NCI-H524 (cell line): Measurements from ENCODE around the gene IRX2.

Experiments used
- DNase-seq, 2 experiments: peaks; one replicate each; lab custom pipeline; 2025; lab: John Stamatoyannopoulos, UW

The IRX2 gene

GRCh38 chr5:2756211-2757152 is 5.0 kb upstream of the IRX2 start:
- DNase-seq: peak; percentile 62 to 75

- peak in 1 of 2 experiments; percentile 50 for DNase-seq
Measured at GRCh38 chr5:2755681-2756171, 4.2 kb upstream of the IRX2 start.

GRCh38 chr5:2755076-2755680 is 3.7 kb upstream of the IRX2 start:
- peak; percentile 62 to 84 for DNase-seq

DNA sequence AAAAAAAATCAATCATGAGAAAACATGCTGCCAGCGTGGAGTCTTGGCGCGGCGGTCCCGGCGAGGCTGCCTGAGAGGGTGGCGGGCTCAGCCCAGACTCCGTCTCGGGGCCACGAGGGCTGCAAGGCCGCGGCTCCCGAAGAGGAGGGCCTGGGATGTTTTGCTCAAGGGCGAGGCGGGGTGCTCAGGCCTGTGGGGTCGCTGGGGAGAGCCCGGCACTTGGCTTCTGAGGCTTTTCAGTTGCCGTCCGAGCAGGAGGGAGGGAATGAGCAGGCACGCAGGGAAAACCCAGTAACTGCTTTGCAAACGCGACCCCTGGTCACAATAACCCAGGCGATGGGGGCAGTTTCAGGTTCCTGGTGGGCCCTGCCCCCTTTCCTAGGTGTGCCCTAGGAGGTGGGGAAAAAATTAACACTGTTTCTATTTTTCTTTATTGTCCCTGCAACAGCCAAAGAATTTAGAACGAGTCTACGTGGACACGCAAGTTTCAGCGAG is 3.2 kb upstream of the IRX2 start:
- no peak for DNase-seq

GRCh38 chr5:2753452-2754420 is 2.3 kb upstream of the IRX2 start:
- DNase-seq: no peak

DNA sequence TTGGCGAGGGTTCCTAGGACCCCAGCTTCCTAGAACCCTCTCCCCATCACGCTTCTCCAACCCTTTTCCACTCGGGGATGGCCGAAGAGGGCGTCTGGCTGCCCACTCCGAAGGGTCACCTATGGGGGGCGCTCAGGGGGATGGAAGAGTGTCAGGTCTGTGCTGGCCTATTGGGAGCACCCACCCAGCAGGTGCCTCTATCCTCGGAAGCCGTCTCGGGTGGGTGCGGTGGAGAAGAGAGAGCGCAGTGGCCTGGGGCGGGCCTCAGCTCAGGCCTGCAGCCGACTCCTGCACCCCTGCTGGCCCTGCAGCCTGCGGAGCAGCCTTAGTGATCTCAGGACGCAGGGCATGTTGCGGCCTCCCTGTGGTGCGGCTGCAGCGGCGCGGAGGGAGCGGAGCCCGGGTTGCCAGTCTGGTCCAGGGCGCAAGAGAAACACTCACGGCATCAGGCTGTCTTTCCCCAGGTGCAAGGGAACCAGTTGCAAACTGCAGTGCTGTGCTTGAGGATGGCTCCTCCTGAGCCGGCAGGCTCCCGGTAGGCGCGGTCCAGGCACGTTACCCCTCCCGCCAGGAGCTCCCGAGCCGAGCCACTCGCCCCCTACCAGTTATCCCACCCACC is 1.5 kb upstream of the IRX2 start:
- DNase-seq: no peak

- DNase-seq: peak in 1 of 2 experiments; percentile 58
Measured at GRCh38 chr5:2752059-2752820, 763 bp upstream of the IRX2 start.

- peak in 1 of 2 experiments; percentile 52 for DNase-seq
Measured at GRCh38 chr5:2750758-2751464, 566 bp downstream of the IRX2 start.

DNA sequence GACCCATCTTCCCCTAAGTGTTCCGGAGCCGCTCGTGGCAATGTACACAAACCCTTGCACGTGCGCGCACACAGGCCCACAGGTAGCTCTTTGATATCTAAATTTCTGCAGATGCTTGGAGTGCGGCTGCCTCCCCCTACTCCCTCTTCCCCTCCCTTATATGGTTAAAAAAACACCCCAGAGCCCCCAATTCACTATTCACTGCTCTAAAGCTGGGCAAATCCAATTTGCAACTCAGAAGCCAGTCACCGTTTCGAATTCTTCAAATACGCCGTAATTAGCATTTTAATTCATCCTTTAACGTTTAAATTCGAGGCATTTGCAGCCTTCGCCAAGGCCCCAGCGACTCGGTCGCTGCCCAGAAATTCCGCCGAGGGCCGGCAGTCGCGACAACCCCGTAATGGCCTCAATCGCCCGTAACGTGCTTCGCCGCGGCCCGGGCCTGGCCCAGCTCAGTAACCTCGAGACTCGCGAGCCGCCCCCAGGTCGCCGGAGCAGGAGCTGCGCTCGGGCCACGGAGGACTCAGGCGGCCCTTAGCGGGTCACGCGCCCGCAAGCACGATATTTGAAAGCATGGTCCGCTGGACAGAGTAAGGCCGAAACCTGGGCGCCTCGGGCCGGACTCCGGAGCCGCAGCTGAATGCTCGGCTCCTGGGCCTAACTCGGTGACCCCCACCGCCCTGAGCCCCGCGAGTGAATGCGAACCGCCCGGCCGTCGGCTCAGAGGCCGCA is 1.3 kb downstream of the IRX2 start:
- peak in 1 of 2 experiments; percentile 41 for DNase-seq

DNA sequence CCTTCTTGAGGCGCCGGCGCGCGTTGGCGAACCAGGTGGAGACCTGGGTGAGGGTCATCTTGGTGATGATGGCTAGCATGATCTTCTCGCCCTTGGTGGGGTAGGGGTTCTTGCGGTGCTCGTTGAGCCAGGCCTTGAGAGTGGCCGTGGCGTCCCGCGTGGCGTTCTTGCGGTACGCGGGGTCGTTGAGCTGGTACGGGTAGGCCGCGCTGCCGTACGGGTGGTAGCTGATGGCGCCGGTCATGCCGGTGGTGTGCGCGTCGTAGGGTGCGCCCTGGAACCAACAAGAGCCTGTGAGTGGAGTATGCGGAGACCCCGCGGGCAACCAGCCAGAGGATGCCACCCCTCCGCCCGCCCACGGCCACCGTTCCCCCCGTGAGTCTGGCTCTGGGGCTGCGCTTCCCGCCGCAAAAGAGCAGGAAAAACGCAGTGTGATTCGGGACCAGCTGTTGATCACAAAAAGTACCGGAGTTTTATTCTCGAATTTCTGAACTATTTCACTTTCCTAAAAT is 1.9 kb downstream of the IRX2 start:
- no peak for DNase-seq

DNA sequence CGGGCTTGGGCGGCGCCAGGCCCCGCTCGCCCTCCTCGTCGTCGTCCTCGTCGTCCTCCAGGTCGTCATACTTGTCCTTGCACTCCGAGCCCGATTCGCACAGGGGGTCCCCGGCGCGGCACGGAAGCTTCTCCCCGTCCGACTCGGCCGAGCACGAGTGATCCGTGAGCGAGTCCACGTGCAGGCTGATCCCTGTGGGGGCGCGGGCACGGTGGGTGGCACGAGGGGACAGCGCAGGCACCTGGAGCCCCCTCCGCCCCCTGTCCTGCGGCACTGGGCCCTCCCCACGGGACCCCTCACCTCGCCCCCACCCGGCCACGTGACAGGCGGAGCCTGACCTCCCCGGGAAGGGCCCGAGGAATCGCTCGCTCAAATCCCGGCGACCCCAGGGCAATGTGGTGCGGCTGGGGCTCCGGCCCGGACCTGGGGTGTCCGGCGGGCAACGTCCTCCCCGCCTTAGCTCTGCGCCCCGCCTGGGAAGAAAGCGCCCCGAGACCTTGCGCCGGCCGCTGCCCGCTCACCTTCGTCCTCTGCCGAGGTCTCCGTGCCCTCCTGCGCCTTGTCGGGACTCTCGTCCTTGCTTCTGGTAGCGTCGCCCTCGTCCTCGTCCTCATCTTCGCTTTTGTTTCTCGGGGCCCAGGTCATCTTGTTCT is 2.5 kb downstream of the IRX2 start:
- no peak for DNase-seq

GRCh38 chr5:2748179-2748860 is 3.2 kb downstream of the IRX2 start:
- no peak for DNase-seq

DNA sequence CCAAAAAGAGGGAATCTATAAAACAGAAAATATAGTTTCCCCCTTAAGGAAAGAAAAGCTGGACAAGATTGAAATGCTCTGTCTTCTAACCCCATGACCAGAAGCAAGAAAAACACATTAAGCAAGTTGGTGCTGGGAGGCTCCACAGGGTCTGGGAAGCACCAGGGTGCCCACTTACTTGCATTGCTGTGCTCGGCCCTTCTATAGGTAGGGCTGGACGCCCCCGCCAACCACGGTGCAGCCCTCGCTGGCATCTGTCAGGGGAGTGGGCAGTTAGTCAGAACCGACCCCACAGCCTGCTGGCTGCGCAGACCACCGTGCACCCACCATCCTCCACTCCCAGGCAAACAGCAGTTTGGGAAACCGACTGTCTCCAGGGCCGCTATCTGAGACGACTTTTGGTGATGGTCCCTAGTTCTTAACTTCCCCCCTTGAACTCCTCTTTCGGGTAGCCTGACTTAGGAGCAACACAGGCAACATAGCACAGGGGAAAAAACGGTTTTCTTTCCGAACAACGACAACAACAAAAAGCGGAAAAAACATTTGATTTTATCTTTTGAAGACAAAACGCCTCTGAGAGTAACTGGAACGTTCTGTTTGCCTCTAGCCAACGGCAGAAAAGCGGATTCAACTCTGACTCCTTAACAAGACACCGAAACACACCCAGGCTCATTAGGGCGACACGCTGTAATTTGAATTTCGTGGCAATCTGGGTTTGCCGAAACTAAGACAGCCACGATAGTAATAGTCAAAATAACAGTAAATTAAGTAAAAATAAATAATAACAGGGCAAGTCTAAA is 3.9 kb downstream of the IRX2 start:
- DNase-seq: no peak

DNA sequence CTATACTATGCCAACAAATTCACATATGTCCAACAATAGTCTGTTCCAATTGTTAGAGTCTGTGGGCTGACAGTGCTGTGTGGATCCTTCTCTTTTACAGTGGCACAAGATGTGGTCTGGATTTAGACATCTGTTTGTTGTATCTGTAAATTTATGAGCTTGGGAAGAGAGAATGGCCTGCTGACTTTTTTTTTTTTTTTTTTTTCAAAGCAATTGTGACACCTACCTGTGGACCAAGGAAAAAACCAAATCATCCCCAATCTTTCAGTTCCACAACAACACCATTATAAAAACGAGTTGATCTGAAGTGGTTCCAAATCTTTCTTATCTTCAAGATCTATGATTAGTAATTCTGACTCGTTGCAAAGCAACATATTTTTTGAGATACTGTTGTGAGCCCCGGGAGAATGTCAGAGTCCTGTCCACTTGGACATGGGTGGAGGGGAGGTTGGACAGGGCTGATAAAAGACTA is 4.9 kb downstream of the IRX2 start:
- peak in 1 of 2 experiments; percentile 56 for DNase-seq

- DNase-seq: no peak
Measured at GRCh38 chr5:2744485-2744884, 7.0 kb downstream of the IRX2 start.

DNA sequence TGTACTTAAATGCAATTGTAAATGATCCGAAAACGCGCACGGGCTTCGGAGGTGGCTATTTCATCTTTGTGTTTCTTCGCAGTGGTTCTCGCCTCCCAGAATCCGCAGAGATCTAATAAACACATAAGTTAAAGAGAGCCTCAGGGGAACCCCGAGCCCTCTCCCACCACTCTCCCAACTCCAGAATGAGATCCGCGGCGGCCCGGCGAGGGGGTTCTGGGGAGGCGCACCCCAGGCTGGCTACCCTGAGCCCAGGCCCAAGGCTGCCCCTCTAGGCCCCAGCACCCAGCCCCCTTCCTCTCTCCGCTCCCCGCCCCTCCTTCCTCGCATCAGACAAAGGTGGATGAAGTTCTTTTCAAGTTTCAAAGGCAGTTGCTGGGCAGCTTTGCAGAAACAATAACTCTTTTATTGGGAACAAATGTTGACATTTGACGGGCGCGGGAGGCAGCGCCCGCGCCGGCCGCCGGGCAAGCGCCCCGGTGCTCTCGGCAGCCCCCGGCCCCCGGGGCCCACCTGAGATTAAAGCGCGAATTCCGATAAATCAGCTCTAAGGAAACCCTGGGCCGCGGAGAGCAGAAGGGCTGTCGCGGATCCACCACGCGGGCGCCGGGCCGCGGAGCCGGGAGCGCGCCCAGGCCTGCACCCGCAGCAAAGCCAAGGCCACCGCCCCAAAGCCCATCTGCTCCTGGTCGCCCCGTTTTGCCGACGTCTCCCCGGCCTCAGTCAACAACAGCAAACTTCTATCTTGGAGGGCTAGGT is 8.4 kb downstream of the IRX2 start:
- no peak for DNase-seq
